HAP-1 (cell line): ENCODE data around the gene ENO2.
A peak's percentile ranks its signal among the peaks of the same experiment; 100 is the strongest.

Source experiments
- DNase-seq, 2 experiments: peaks; one replicate each; pipeline ENCODE4 v3.0.0-alpha.2; 2016 to 2020; ENCODE audit warnings: low spot score in 2 of 2
- H3K27me3 ChIP-seq: fragments of 250-450 bp; sonication (Bioruptor Pico); 2 replicates; pipeline ENCODE4 v1.5.1; 2020; ENCODE audit warnings: low read depth, mild to moderate bottlenecking, moderate library complexity
- H3K36me3 ChIP-seq: fragments of 250-450 bp; sonication (Bioruptor Pico); replicated peaks from 2 replicates; pipeline ENCODE4 v1.5.1; 2020; ENCODE audit warnings: mild to moderate bottlenecking
- H3K4me1 ChIP-seq: fragments of 250-450 bp; sonication (Bioruptor Pico); 2 replicates; pipeline ENCODE4 v1.5.1; 2020; ENCODE audit warnings: mild to moderate bottlenecking
- H3K4me3 ChIP-seq: fragments of 250-450 bp; sonication (Bioruptor Pico); 2 replicates; pipeline ENCODE4 v1.5.1; 2020; ENCODE audit warnings: mild to moderate bottlenecking, moderate library complexity
- H3K9me3 ChIP-seq: fragments of 250-450 bp; sonication (Bioruptor Pico); 2 replicates; pipeline ENCODE4 v1.5.1; 2020; ENCODE audit warnings: mild to moderate bottlenecking, moderate library complexity
- in situ Hi-C: fragments of 300-500 bp; cut with MboI; formaldehyde crosslinking; loops from 3 replicates; pipeline ENCODE4 v1.14.3; 2020; ENCODE audit warnings: low sequenced_read_pairs, inconsistent platforms, mixed read lengths

Gene ENO2

GRCh38 chr12:6914947-6915788, 788 bp downstream of the ENO2 start:
- Histone ChIP-seq H3K27me3 (no peaks in the 10 kb centered on the region), H3K36me3 (peaks cover 38% of the 10 kb centered on the region), H3K4me3 (peak overlapping the region; percentile 56), H3K9me3 (no peaks in the 10 kb centered on the region), H3K4me1 (peaks cover 11% of the 10 kb centered on the region)
- DNase-seq, result peak; percentile 74 to 92
- in situ Hi-C loops, result no loop called here

- H3K27me3 ChIP-seq, result no peaks in the 10 kb centered on the region
- H3K4me1 ChIP-seq, result peaks cover 11% of the 10 kb centered on the region
- H3K36me3 ChIP-seq, result peaks cover 40% of the 10 kb centered on the region
- H3K4me3 ChIP-seq, result peak overlapping the region; percentile 56
- DNase-seq, result peak in 1 of 2 experiments; percentile 44
- H3K9me3 ChIP-seq, result no peaks in the 10 kb centered on the region
- in situ Hi-C loops, result no loop called here
Measured at GRCh38 chr12:6915789-6916285, 1.5 kb downstream of the ENO2 start.

- in situ Hi-C loops, result no loop called here
- no peaks in the 10 kb centered on the region for H3K27me3 ChIP-seq
- no peak overlapping the region for H3K4me3 ChIP-seq
- no peaks in the 10 kb centered on the region for H3K9me3 ChIP-seq
- no peak for DNase-seq
- peaks cover 11% of the 10 kb centered on the region for H3K4me1 ChIP-seq
- peaks cover 48% of the 10 kb centered on the region for H3K36me3 ChIP-seq
Measured at GRCh38 chr12:6916426-6917200, 2.2 kb downstream of the ENO2 start.

- H3K4me1 ChIP-seq, result peaks cover 11% of the 10 kb centered on the region
- no peaks in the 10 kb centered on the region for H3K27me3 ChIP-seq
- no peak overlapping the region for H3K4me3 ChIP-seq
- H3K36me3 ChIP-seq, result peaks cover 58% of the 10 kb centered on the region
- H3K9me3 ChIP-seq, result no peaks in the 10 kb centered on the region
- in situ Hi-C loops, result no loop called here
- DNase-seq, result no peak
Measured at GRCh38 chr12:6917491-6918231, 3.3 kb downstream of the ENO2 start.

GRCh38 chr12:6919588-6919987, 5.2 kb downstream of the ENO2 start:
- no peak for DNase-seq
- no peaks in the 10 kb centered on the region for H3K9me3 ChIP-seq

GRCh38 chr12:6921539-6921938, 7.2 kb downstream of the ENO2 start:
- Histone ChIP-seq H3K4me1 (peaks cover 21% of the 10 kb centered on the region), H3K27me3 (no peaks in the 10 kb centered on the region), H3K36me3 (peaks cover 58% of the 10 kb centered on the region), H3K4me3 (no peak overlapping the region), H3K9me3 (no peaks in the 10 kb centered on the region)
- no peak for DNase-seq
- in situ Hi-C loops, result no loop called here

More at GRCh38 chr12:6919588-6919987, 5.2 kb downstream of the ENO2 start:
- Histone ChIP-seq H3K27me3 (no peaks in the 10 kb centered on the region), H3K4me3 (no peak overlapping the region), H3K36me3 (peaks cover 67% of the 10 kb centered on the region), H3K4me1 (peaks cover 7% of the 10 kb centered on the region)
- in situ Hi-C loops, result no loop called here

GRCh38 chr12:6921996-6922946, 7.9 kb downstream of the ENO2 start:
- Histone ChIP-seq H3K4me3 (no peak overlapping the region), H3K27me3 (no peaks in the 10 kb centered on the region), H3K4me1 (peaks cover 29% of the 10 kb centered on the region), H3K9me3 (no peaks in the 10 kb centered on the region), H3K36me3 (peaks cover 50% of the 10 kb centered on the region)
- in situ Hi-C loops, result no loop called here
- no peak for DNase-seq

GRCh38 chr12:6923003-6923732, 8.8 kb downstream of the ENO2 start:
- Histone ChIP-seq H3K27me3 (no peaks in the 10 kb centered on the region), H3K36me3 (peaks cover 41% of the 10 kb centered on the region), H3K4me3 (no peak overlapping the region), H3K4me1 (peaks cover 30% of the 10 kb centered on the region), H3K9me3 (no peaks in the 10 kb centered on the region)
- no peak for DNase-seq
- in situ Hi-C loops, result no loop called here

GRCh38 chr12:6923851-6924250, 9.5 kb downstream of the ENO2 start:
- H3K36me3 ChIP-seq, result peaks cover 40% of the 10 kb centered on the region
- in situ Hi-C loops, result no loop called here
- no peak overlapping the region for H3K4me3 ChIP-seq
- DNase-seq, result no peak
- H3K4me1 ChIP-seq, result peaks cover 30% of the 10 kb centered on the region
- no peaks in the 10 kb centered on the region for H3K9me3 ChIP-seq
- no peaks in the 10 kb centered on the region for H3K27me3 ChIP-seq

GRCh38 chr12:6925239-6925539, 10.8 kb downstream of the ENO2 start:
- no peak overlapping the region for H3K4me3 ChIP-seq
- in situ Hi-C loops, result no loop called here
- DNase-seq, result no peak
- H3K36me3 ChIP-seq, result peaks cover 33% of the 10 kb centered on the region
- no peaks in the 10 kb centered on the region for H3K27me3 ChIP-seq
- H3K9me3 ChIP-seq, result no peaks in the 10 kb centered on the region
- peaks cover 39% of the 10 kb centered on the region for H3K4me1 ChIP-seq

- H3K4me1 ChIP-seq, result peaks cover 40% of the 10 kb centered on the region
- peak overlapping the region; percentile 13 for H3K4me3 ChIP-seq
- in situ Hi-C loops, result no loop called here
- peak in 1 of 2 experiments; percentile 80 for DNase-seq
- peaks cover 33% of the 10 kb centered on the region for H3K36me3 ChIP-seq
- no peaks in the 10 kb centered on the region for H3K9me3 ChIP-seq
- H3K27me3 ChIP-seq, result no peaks in the 10 kb centered on the region
Measured at GRCh38 chr12:6925540-6926279, 11.3 kb downstream of the ENO2 start.
